Loucy (cell line): ENCODE data around the gene TMEM250.
A peak's percentile ranks its signal among the peaks of the same experiment; 100 is the strongest.

Experiments
- H2AFZ ChIP-seq: fragments of 200-600 bp; sonication (generic); 2 replicates; pipeline ENCODE4 v1.6.0; 2016; ENCODE audit warnings: antibody characterized with exemption, mild to moderate bottlenecking, low read length, moderate library complexity
- H3F3A ChIP-seq: fragments of 200-600 bp; 2 replicates; pipeline ENCODE4 v1.6.0; 2016; ENCODE audit warnings: antibody characterized with exemption, low read depth, mild to moderate bottlenecking
- H3K27me3 ChIP-seq: fragments of 200-600 bp; sonication (generic); 2 replicates; pipeline ENCODE4 v1.6.1; 2014; ENCODE audit warnings: low read length, mild to moderate bottlenecking; ENCODE audit not compliant: insufficient read depth, poor library complexity, severe bottlenecking
- H3K36me3 ChIP-seq: fragments of 200-600 bp; sonication (generic); 2 replicates; pipeline ENCODE4 v1.6.1; 2016; ENCODE audit warnings: low read length; ENCODE audit not compliant: insufficient read depth
- H3K4me1 ChIP-seq: fragments of 200-600 bp; sonication (generic); 2 replicates; pipeline ENCODE4 v1.5.1; 2014; ENCODE audit warnings: low read length, mild to moderate bottlenecking; ENCODE audit not compliant: insufficient read depth, poor library complexity, severe bottlenecking
- H3K4me2 ChIP-seq: fragments of 200-600 bp; sonication (generic); 2 replicates; pipeline ENCODE4 v1.6.0; 2014; ENCODE audit warnings: antibody characterized with exemption, low read length, low read depth, mild to moderate bottlenecking; ENCODE audit not compliant: poor library complexity, severe bottlenecking
- H3K4me3 ChIP-seq: fragments of 200-600 bp; sonication (generic); 2 replicates; pipeline ENCODE4 v1.5.1; 2014; ENCODE audit warnings: low read length, mild to moderate bottlenecking, mixed read lengths; ENCODE audit not compliant: poor library complexity, severe bottlenecking
- H3K79me2 ChIP-seq: fragments of 200-600 bp; sonication (generic); 2 replicates; pipeline ENCODE4 v1.6.1; 2014; ENCODE audit warnings: low read length; ENCODE audit not compliant: insufficient read depth
- H3K9ac ChIP-seq: fragments of 200-600 bp; sonication (generic); 2 replicates; pipeline ENCODE4 v1.6.0; 2014; ENCODE audit warnings: mild to moderate bottlenecking, low read depth, low read length, moderate library complexity; ENCODE audit not compliant: poor library complexity, severe bottlenecking
- H3K9me2 ChIP-seq: fragments of 200-600 bp; sonication (generic); replicated peaks from 2 replicates; pipeline ENCODE4 v1.6.1; 2016; ENCODE audit warnings: low read depth, low read length, mixed read lengths
- H3K9me3 ChIP-seq: fragments of 200-600 bp; sonication (generic); 2 replicates; pipeline ENCODE4 v1.6.1; 2014; ENCODE audit warnings: mild to moderate bottlenecking, antibody characterized with exemption, low read length, low read depth; ENCODE audit not compliant: insufficient read depth
- H4K20me1 ChIP-seq: fragments of 200-600 bp; sonication (generic); 2 replicates; pipeline ENCODE4 v1.6.0; 2014; ENCODE audit warnings: antibody characterized with exemption, low read length, mild to moderate bottlenecking; ENCODE audit not compliant: insufficient read depth, poor library complexity, severe bottlenecking
- CTCF ChIP-seq: fragments of 200-600 bp; sonication (generic); conservative IDR thresholded peaks from 2 replicates; pipeline ENCODE4 v1.5.1; 2014; ENCODE audit warnings: mild to moderate bottlenecking, antibody characterized with exemption, low read length
- EZH2phosphoT487 ChIP-seq: fragments of 200-600 bp; IDR thresholded peaks from 2 replicates; pipeline ENCODE4 v1.6.1; 2018; ENCODE audit warnings: antibody characterized with exemption, mild to moderate bottlenecking, moderate library complexity, borderline replicate concordance

Gene TMEM250

GRCh38 chr9:136092353-136092650 lies 26.4 kb downstream of the TMEM250 start:
- Histone ChIP-seq H3K36me3 (no peaks in the 10 kb centered on the region), H3F3A (no peaks in the 10 kb centered on the region), H3K79me2 (no peaks in the 10 kb centered on the region), H3K4me3 (no peak overlapping the region), H3K27me3 (no peaks in the 10 kb centered on the region), H2AFZ (no peak overlapping the region), H3K9me3 (no peaks in the 10 kb centered on the region), H3K4me1 (peaks cover 16% of the 10 kb centered on the region), H4K20me1 (no peaks in the 10 kb centered on the region), H3K9me2 (no peaks in the 10 kb centered on the region), H3K9ac (no peak overlapping the region), H3K4me2 (no peak overlapping the region)
- no peak for TF ChIP-seq EZH2phosphoT487
- TF ChIP-seq CTCF: no peak

GRCh38 chr9:136091582-136092352 lies 26.9 kb downstream of the TMEM250 start:
- TF ChIP-seq CTCF (no peak), EZH2phosphoT487 (no peak)
- Histone ChIP-seq H4K20me1 (no peaks in the 10 kb centered on the region), H2AFZ (no peak overlapping the region), H3F3A (no peaks in the 10 kb centered on the region), H3K9me3 (no peaks in the 10 kb centered on the region), H3K4me1 (peaks cover 16% of the 10 kb centered on the region), H3K36me3 (no peaks in the 10 kb centered on the region), H3K9ac (no peak overlapping the region), H3K27me3 (no peaks in the 10 kb centered on the region), H3K4me3 (no peak overlapping the region), H3K79me2 (no peaks in the 10 kb centered on the region), H3K9me2 (no peaks in the 10 kb centered on the region), H3K4me2 (no peak overlapping the region)

GRCh38 chr9:136090768-136091581 lies 27.7 kb downstream of the TMEM250 start:
- H3K27me3 ChIP-seq: no peaks in the 10 kb centered on the region
- H3K9ac ChIP-seq: peak overlapping the region; percentile 65
- no peak overlapping the region for H3K4me2 ChIP-seq
- H3F3A ChIP-seq: no peaks in the 10 kb centered on the region
- H2AFZ ChIP-seq: no peak overlapping the region
- H3K9me3 ChIP-seq: no peaks in the 10 kb centered on the region
- H3K4me3 ChIP-seq: no peak overlapping the region
- no peaks in the 10 kb centered on the region for H4K20me1 ChIP-seq
- TF ChIP-seq CTCF (no peak), EZH2phosphoT487 (no peak)
- H3K36me3 ChIP-seq: no peaks in the 10 kb centered on the region
- H3K79me2 ChIP-seq: no peaks in the 10 kb centered on the region
- no peaks in the 10 kb centered on the region for H3K9me2 ChIP-seq
- peaks cover 16% of the 10 kb centered on the region for H3K4me1 ChIP-seq
